GM12878 (cell line): ENCODE data around the gene HAO1. TPM values are rescaled to one million over a fixed set of nuclear protein-coding genes. Genes with fewer than 3 reads are reported as not detected.

Source experiments
- ATAC-seq: fragments of 200-7000 bp; cut with Tn5 transposase; 3 replicates; pipeline ENCODE4 v1.9.1; 2020; ENCODE audit warnings: mild to moderate bottlenecking, moderate library complexity
- BruUV-seq: library from RNA; stranded (reverse); fragments of 400-500 nt; replicated peaks from 2 replicates; lab custom pipeline; 2021; lab: Mats Ljungman, UMichigan
- CTCF ChIA-PET: fragments of 300-600 bp; sonication (Branson Sonifier 250); formaldehyde crosslinking; extraction: SDS; loops from one replicate; lab custom pipeline; 2021; ENCODE audit warnings: inconsistent platforms; lab: Yijun Ruan, JAX
- POLR2A ChIA-PET: fragments of 350-600 bp; formaldehyde crosslinking; extraction: SDS; loops from one replicate; lab custom pipeline; 2021; ENCODE audit warnings: inconsistent platforms; lab: Charles Lee
- RAD21 ChIA-PET: fragments of 300-600 bp; sonication (Branson Sonifier 250); formaldehyde crosslinking; loops from one replicate; lab custom pipeline; 2023; ENCODE audit warnings: antibody characterized with exemption; ENCODE audit not compliant: unreplicated experiment; lab: Charles Lee
- SMC1A ChIA-PET: fragments of 300-600 bp; sonication (Branson Sonifier 250); formaldehyde crosslinking; loops from one replicate; lab custom pipeline; 2023; ENCODE audit not compliant: unreplicated experiment, uncharacterized antibody; lab: Charles Lee
- DNase-seq: peaks from one replicate; pipeline ENCODE4 v3.0.0-alpha.2; 2011; ENCODE audit warnings: low read depth, low spot score
- FAIRE-seq: peaks from 3 replicates; lab custom pipeline; 2011; peaks lifted over from hg19 to GRCh38; lab: Jason Lieb, UNC
- H2AFZ ChIP-seq: 2 replicates; pipeline ENCODE4 v1.6.0; 2011; ENCODE audit warnings: low read depth, low read length, control low read depth; ENCODE audit not compliant: control insufficient read depth
- H3K27ac ChIP-seq: 2 replicates; pipeline ENCODE4 v1.5.1; 2011; ENCODE audit warnings: control low read depth; ENCODE audit not compliant: control insufficient read depth, insufficient read depth
- H3K27me3 ChIP-seq, 2 experiments: replicated peaks in 1 of 2; 2 replicates each; pipeline versions ENCODE4 v1.6.0 to v1.6.1; 2011; ENCODE audit warnings: low read length in 1 of 2; ENCODE audit not compliant: control insufficient read depth in 2 of 2, insufficient read depth in 2 of 2
- H3K36me3 ChIP-seq, 2 experiments: 2 replicates each; pipeline ENCODE4 v1.5.1; 2011; ENCODE audit warnings: low read length in 1 of 2; ENCODE audit not compliant: control insufficient read depth in 2 of 2, insufficient read depth in 2 of 2
- H3K4me1 ChIP-seq: 2 replicates; pipeline ENCODE4 v1.6.1; 2011; ENCODE audit warnings: mild to moderate bottlenecking, low read length, moderate library complexity, mixed read lengths; ENCODE audit not compliant: control insufficient read depth, insufficient read depth
- H3K4me2 ChIP-seq: 2 replicates; pipeline ENCODE4 v1.6.0; 2011; ENCODE audit warnings: control low read depth; ENCODE audit not compliant: control insufficient read depth, insufficient read depth
- H3K4me3 ChIP-seq: fragments of 200-600 bp; sonication (generic); 2 replicates; pipeline ENCODE4 v1.5.1; 2016
- H3K79me2 ChIP-seq: 2 replicates; pipeline ENCODE4 v1.6.0; 2011; ENCODE audit warnings: low read length; ENCODE audit not compliant: control insufficient read depth, insufficient read depth
- H3K9ac ChIP-seq: 2 replicates; pipeline ENCODE4 v1.8.0; 2011; ENCODE audit warnings: low read length, control low read depth, mixed read lengths; ENCODE audit not compliant: control insufficient read depth, insufficient read depth
- H3K9me3 ChIP-seq: replicated peaks from 3 replicates; pipeline ENCODE4 v1.5.1; 2011; ENCODE audit warnings: mild to moderate bottlenecking, low read length; ENCODE audit not compliant: control insufficient read depth, insufficient read depth
- H4K20me1 ChIP-seq: 2 replicates; pipeline ENCODE4 v1.6.0; 2011; ENCODE audit not compliant: control insufficient read depth, insufficient read depth
- BMI1 ChIP-seq: fragments of 450-650 bp; IDR thresholded peaks from 2 replicates; pipeline ENCODE4 v1.6.1; 2016; ENCODE audit warnings: mild to moderate bottlenecking, moderate library complexity, borderline replicate concordance
- CHD2 ChIP-seq: IDR thresholded peaks from 2 replicates; pipeline ENCODE4 v1.6.1; 2011; ENCODE audit warnings: low read depth, low read length, improper control_type of control experiment, borderline replicate concordance
- EED ChIP-seq: sonication (generic); IDR thresholded peaks from 2 replicates; pipeline ENCODE4 v1.6.1; 2016; ENCODE audit warnings: antibody characterized with exemption, low read depth
- KAT2A ChIP-seq: conservative IDR thresholded peaks from 2 replicates; pipeline ENCODE4 v1.6.1; 2011; ENCODE audit warnings: low read depth, low read length; ENCODE audit not compliant: control insufficient read depth
- MTA2 ChIP-seq: fragments of 450-650 bp; IDR thresholded peaks from 2 replicates; pipeline ENCODE4 v1.6.1; 2016; ENCODE audit warnings: low read depth, mild to moderate bottlenecking, moderate library complexity
- ZNF207 ChIP-seq: fragments of 450-650 bp; IDR thresholded peaks from 2 replicates; pipeline ENCODE4 v1.6.1; 2014; ENCODE audit warnings: antibody characterized with exemption, mild to moderate bottlenecking, borderline replicate concordance
- WGBS: methylation state at CpG from one replicate; pipeline ENCODE4 v1.1.6; 2016; ENCODE audit warnings: low lambda C conversion rate; ENCODE audit not compliant: insufficient replicate concordance, insufficient coverage; ENCODE audit errors: missing lambda C conversion rate; 5-methylcytosine and 5-hydroxymethylcytosine counted together
- in situ Hi-C: fragments of 300-500 bp; cut with MboI; formaldehyde crosslinking; loops from 9 replicates; pipeline ENCODE4 v1.14.3; 2018; ENCODE audit warnings: mixed read lengths
- intact Hi-C: fragments of 100-400 bp; cut with micrococcal nuclease; formaldehyde crosslinking; loops from one replicate; pipeline ENCODE4 v1.14.2; 2022; ENCODE audit not compliant: unreplicated experiment
- polyA plus RNA-seq, 11 experiments: library from polyadenylated mRNA; depleted of rRNA in 4 of 11; unstranded in 6 of 11; stranded (reverse) in 5 of 11; fragments of >200 nt; fragmentation: Nextera tagmentation in 4 of 11; fragmentation: Illumina TruSeq in 1 of 11; extraction: Ambion mirVana in 4 of 11; extraction: Trizol in 1 of 11; gene quantifications; 1 replicate in 1 of 11; 2 replicates in 10 of 11; pipeline versions ENCODE4 v1.2.1 to v1.2.3, GENCODE V29; 2011 to 2016; ENCODE audit warnings: inconsistent platforms in 2 of 11, missing spikeins in 2 of 11, low read depth in 1 of 11
- total RNA-seq, 4 experiments: library from RNA; depleted of rRNA in 3 of 4; stranded (reverse); fragments of >200 nt in 3 of 4; fragmentation: Illumina TruSeq in 1 of 4; extraction: Trizol in 1 of 4; gene quantifications; 2 replicates each; pipeline versions ENCODE4 v1.2.1 to v1.2.3, GENCODE V29; 2013 to 2021
- TF ChIP-seq, protein P1 (sequence below): fragments of 450-650 bp; IDR thresholded peaks from 2 replicates; pipeline ENCODE4 v1.6.1; 2017; ENCODE audit warnings: mild to moderate bottlenecking, low read depth, inconsistent platforms; ENCODE audit not compliant: poor library complexity, severe bottlenecking

The HAO1 gene
- total and polyA plus RNA-seq, 10 of the 15 experiments (the other 5 are each of a cell fraction or from before 2014, with no cell fraction given), result 0.03 to 0.29 (median 0.05) TPM; not detected in 7

- Histone ChIP-seq H3K4me2 (no peak overlapping the region), H4K20me1 (no peaks in the 10 kb centered on the region), H3K79me2 (no peaks in the 10 kb centered on the region), H3K27ac (no peak overlapping the region), H3K27me3 (no peaks in the 10 kb centered on the region), H2AFZ (no peak overlapping the region), H3K9ac (no peak overlapping the region), H3K9me3 (no peaks in the 10 kb centered on the region), H3K36me3 (no peaks in the 10 kb centered on the region), H3K4me3 (no peak overlapping the region), H3K4me1 (no peaks in the 10 kb centered on the region)
- intact Hi-C loops, result no loop called here
- TF ChIP-seq CHD2, result no peak
- TF ChIP-seq BMI1, result no peak
- no peak for TF ChIP-seq KAT2A
- no peak for TF ChIP-seq EED
- TF ChIP-seq, protein P1, sequence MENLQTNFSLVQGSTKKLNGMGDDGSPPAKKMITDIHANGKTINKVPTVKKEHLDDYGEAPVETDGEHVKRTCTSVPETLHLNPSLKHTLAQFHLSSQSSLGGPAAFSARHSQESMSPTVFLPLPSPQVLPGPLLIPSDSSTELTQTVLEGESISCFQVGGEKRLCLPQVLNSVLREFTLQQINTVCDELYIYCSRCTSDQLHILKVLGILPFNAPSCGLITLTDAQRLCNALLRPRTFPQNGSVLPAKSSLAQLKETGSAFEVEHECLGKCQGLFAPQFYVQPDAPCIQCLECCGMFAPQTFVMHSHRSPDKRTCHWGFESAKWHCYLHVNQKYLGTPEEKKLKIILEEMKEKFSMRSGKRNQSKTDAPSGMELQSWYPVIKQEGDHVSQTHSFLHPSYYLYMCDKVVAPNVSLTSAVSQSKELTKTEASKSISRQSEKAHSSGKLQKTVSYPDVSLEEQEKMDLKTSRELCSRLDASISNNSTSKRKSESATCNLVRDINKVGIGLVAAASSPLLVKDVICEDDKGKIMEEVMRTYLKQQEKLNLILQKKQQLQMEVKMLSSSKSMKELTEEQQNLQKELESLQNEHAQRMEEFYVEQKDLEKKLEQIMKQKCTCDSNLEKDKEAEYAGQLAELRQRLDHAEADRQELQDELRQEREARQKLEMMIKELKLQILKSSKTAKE, result no peak
- TF ChIP-seq ZNF207, result no peak
- TF ChIP-seq MTA2, result no peak
- ATAC-seq (no peak), FAIRE-seq (no peak), DNase-seq (no peak)
- in situ Hi-C loops, result no loop called here
- WGBS, result 12% methylated on average over 3 of the region's 3 CpGs
- CTCF ChIA-PET, result no interaction called here
- BruUV-seq, result no TSS peak
- RAD21 ChIA-PET, result no interaction called here
- SMC1A ChIA-PET, result no interaction called here
- POLR2A ChIA-PET, result no interaction called here
These were observed 27.7 kb downstream of the HAO1 start for GRCh38 chr20:7912551-7912950.
